Measurements from ENCODE around the gene ZDHHC9.

The ZDHHC9 gene

DNA sequence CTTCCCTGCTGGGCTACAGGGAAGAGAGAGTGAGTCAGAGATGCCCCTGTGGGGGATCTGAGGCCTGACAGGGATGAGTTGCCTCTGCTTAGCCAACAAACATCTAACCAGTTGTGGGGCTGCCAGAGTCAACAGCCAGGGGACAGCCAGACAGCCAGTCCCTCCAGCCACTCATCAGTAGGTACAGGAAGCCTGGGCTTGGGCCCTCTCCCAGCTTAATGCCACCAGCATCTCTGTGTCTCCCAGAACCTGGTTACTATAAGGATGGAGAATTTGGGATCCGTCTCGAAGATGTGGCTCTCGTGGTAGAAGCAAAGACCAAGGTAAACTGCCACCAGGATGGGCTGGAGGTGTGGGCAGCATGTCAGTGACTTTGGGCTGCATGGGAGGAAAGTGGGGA lies 81.2 kb downstream of the ZDHHC9 start:
- no peak for DNase-seq (ENCODE audit: low spot score)

DNA sequence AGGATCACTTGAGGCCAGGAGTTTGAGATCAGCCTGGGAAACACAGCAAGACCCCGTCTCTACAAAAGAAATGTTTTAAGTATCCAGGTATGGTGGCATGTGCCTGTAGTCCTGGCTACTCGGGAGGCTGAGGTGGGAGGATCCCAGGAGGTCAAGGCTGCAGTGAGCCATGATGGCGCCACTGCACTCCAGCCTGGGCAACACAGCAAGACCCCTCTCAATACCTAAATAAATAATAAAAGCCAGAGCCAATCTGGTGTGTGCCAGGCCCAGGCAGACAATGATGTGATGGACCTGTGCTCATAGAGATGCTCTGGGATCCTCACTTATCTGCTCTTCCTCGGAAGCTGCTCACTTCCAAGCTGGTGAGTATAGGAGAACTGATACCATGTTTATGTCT lies 82.1 kb downstream of the ZDHHC9 start:
- DNase-seq (ENCODE audit: low spot score), result no peak

DNA sequence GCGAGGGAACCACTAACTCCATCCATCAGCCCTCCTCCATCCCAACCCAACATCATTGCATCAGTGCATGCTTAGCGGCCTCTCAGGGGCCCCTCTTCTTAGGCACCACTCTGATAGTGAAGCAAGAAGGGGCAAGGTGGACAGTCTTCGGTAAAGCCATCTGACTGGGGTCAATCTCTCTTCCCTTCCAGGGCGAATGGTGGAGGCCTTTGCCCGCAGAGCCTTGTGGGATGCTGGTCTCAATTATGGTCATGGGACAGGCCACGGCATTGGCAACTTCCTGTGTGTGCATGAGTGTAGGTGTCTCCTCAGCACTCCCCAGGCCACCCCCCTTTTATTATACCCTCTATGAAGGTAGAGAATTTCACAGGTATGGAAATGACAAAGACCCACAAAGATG lies 82.7 kb downstream of the ZDHHC9 start:
- no peak for DNase-seq (ENCODE audit: low spot score)

DNA sequence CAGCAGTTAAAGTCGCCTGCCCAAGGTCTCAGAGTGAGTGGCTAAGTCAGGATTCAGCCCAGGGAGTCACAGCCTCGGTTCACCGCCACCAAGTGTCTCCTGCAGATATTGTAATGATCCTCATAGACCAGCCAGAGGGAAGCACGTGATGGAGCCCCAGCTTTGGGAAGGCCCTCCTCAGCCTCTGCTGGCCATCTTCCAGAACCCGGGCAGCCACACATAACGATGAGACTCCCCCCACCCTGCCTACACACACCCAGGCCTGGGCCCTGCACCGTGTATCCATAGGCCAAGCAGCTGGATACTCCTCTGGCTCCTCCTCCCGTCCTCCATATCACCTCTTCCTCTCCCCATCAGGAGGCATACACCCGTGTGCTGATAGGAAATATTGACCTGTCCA lies 83.5 kb downstream of the ZDHHC9 start:
- DNase-seq (ENCODE audit: low spot score), result no peak

DNA sequence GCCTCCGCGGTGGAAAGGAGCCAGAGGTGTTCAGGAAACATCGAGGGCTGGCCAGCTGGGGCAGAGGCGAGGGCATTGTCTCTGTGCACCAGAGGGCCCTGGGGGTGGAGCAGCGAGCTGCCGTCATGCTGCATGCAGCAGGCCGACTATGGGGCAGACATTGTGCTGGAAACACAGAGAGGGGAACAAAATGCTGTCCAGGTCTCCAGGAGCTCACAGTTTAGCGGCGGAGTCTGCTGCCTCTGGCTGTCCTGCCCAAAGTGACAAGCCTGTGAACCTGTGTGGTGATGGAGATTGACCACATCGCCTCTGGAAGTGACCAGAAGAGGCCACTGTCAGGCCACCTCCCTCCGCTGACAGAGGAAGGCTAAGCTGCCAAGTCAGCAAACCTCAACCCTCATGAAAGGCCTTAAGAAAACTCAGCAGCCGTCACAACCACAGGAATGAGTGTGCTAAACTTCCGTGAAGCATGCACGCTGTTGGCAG lies 84.1 kb downstream of the ZDHHC9 start:
- DNase-seq (ENCODE audit: low spot score), result peak; percentile 40

DNA sequence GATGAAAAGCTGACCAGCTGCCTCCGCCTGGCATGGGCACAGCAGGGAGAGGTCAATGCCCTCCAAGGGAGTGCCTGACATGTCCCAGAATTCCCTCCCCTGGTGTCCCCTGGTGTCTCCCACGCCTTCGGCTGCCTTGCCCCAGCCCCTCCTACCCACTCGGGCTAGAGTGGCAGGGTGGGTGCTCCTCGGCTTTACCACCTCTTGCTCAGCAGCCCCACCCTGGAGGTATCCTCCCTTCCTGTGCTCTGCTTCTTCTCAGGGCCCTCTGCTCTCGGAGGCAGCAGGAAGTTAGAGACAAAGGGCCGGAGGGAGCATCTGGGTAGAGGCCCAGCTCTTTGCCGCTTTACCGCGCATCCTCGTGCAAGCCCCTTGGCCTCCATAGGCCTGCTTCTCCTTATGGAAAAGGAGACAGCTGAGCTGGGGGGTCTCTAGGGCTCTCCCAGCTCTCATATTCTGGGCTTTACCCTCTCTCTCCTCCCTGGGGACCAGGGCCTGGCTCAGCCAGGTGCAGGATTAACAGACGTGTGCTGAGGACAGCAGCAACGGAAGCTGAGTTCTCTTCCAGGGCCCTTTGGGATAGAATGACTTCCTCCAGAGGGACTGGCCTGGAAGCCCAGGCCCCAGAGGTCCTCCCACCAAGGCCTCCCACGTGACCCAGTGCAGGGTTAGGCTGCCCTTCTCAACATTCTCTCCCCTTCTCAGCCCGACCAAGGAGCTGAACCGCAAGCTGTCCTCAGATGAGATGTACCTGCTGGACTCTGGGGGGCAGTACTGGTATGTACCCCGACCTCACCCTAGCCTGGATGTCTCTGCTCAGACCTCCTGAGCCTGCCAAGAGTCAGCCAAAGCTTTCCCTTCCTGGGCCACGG lies 87.7 kb downstream of the ZDHHC9 start:
- no peak for DNase-seq (ENCODE audit: low spot score)

DNA sequence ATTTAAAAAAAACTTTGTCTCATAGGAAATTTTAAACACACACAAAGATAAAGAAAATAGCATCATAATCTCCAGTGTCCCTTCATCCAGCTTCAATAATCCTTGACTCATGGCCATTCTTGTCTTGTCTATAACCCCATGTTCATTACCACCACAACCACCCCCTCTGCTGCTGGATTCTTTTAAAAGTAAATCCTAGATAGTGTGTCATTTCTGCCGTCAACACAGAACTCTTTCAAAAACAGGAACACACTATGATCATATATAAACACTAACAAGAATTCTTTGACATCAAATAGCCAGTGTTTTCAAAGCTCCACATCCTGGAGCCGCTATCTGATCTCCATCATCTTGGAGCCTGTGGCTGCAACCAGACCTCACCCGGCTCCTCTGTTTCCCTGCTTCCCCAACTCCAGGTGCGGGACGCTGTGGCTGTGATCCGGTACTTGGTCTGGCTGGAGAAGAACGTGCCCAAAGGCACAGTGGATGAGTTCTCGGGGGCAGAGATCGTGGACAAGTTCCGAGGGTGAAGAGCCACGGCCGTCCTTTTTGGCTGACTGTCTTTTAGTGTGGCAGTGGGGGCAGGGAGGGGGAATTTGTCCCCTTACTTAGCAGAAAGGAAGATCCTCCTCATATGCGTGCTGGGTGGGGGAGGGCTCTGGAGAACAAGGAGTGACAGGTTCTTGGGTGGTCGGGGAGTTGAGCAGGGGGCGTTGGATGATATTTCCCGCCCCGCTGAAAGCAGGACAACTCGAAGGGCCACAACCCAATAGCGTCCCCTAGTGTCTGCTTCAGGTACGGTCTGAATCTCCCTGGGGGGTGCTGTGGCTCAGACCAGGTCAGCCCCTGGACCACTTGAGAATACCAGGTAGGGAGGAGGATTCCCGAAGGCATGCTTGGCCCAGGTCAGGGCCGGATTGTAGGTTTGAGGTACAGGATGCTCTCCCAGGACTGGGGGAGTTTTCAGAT lies 89.3 kb downstream of the ZDHHC9 start:
- no peak for DNase-seq (ENCODE audit: low spot score)
